HepG2 (cell line): ENCODE measurements around the gene WBP1. TPM values are rescaled to one million over a fixed set of nuclear protein-coding genes. Genes with fewer than 3 reads are reported as not detected.
A peak's percentile ranks its signal among the peaks of the same experiment; 100 is the strongest.

Experiments
- AHR ChIP-seq: IDR thresholded peaks from 2 replicates; pipeline ENCODE4 v1.6.1; 2018; ENCODE audit warnings: missing genetic modification reagents, missing compliant biosample characterization
- AKAP8 ChIP-seq: sonication (generic); formaldehyde crosslinking; IDR thresholded peaks from 2 replicates; pipeline ENCODE4 v1.5.1; 2020; ENCODE audit warnings: mild to moderate bottlenecking, missing genetic modification reagents
- CBFB ChIP-seq: sonication (generic); formaldehyde crosslinking; IDR thresholded peaks from 2 replicates; pipeline ENCODE4 v1.4.0; 2020; ENCODE audit warnings: missing genetic modification reagents
- ESRRA ChIP-seq: sonication (generic); formaldehyde crosslinking; IDR thresholded peaks from 2 replicates; pipeline ENCODE4 v1.5.1; 2020; ENCODE audit warnings: mild to moderate bottlenecking, low read depth, missing genetic modification reagents
- GZF1 ChIP-seq: sonication (generic); formaldehyde crosslinking; IDR thresholded peaks from 2 replicates; pipeline ENCODE4 v1.5.1; 2020; ENCODE audit warnings: mild to moderate bottlenecking, missing genetic modification reagents
- HDAC2 ChIP-seq: sonication (generic); formaldehyde crosslinking; IDR thresholded peaks from 2 replicates; pipeline ENCODE4 v1.4.0; 2020; ENCODE audit warnings: missing genetic modification reagents
- HNRNPH1 ChIP-seq: fragments of 200-400 bp; formaldehyde crosslinking; optimal IDR thresholded peaks from 2 replicates; pipeline ENCODE3; 2017; ENCODE audit warnings: mild to moderate bottlenecking, low read depth, low read length
- JUNB ChIP-seq: sonication (generic); formaldehyde crosslinking; IDR thresholded peaks from 2 replicates; pipeline ENCODE4 v1.8.0; 2022; ENCODE audit warnings: missing genetic modification reagents, mild to moderate bottlenecking, borderline replicate concordance
- KDM2A ChIP-seq: sonication (generic); formaldehyde crosslinking; IDR thresholded peaks from 2 replicates; pipeline ENCODE4 v1.4.0; 2020; ENCODE audit warnings: low read depth, missing genetic modification reagents, borderline replicate concordance
- MTF2 ChIP-seq: sonication (generic); formaldehyde crosslinking; IDR thresholded peaks from 2 replicates; pipeline ENCODE4 v1.5.0; 2020; ENCODE audit warnings: missing genetic modification reagents, borderline replicate concordance
- MYPOP ChIP-seq: sonication (generic); formaldehyde crosslinking; IDR thresholded peaks from 2 replicates; pipeline ENCODE4 v1.8.1; 2023; ENCODE audit warnings: mild to moderate bottlenecking, moderate library complexity, missing genetic modification reagents
- PHF21A ChIP-seq: sonication (generic); formaldehyde crosslinking; IDR thresholded peaks from 2 replicates; pipeline ENCODE4 v1.5.0; 2020; ENCODE audit warnings: mild to moderate bottlenecking, missing genetic modification reagents
- RFX5 ChIP-seq: IDR thresholded peaks from 2 replicates; pipeline ENCODE4 v1.6.1; 2011; ENCODE audit warnings: low read depth, low read length, improper control_type of control experiment
- TMF1 ChIP-seq: sonication (generic); formaldehyde crosslinking; IDR thresholded peaks from 2 replicates; pipeline ENCODE4 v1.8.1; 2022; ENCODE audit warnings: low read depth, missing genetic modification reagents
- WIZ ChIP-seq: sonication (generic); formaldehyde crosslinking; IDR thresholded peaks from 2 replicates; pipeline ENCODE4 v1.5.1; 2020; ENCODE audit warnings: mild to moderate bottlenecking, missing genetic modification reagents
- ZBTB20 ChIP-seq: sonication (generic); formaldehyde crosslinking; IDR thresholded peaks from 2 replicates; pipeline ENCODE4 v1.8.1; 2023; ENCODE audit warnings: missing genetic modification reagents, low read depth, mild to moderate bottlenecking, borderline replicate concordance
- ZNF264 ChIP-seq: sonication (generic); formaldehyde crosslinking; IDR thresholded peaks from 2 replicates; pipeline ENCODE4 v1.4.0; 2020; ENCODE audit warnings: missing genetic modification reagents
- ZNF333 ChIP-seq: sonication (generic); formaldehyde crosslinking; IDR thresholded peaks from 2 replicates; pipeline ENCODE4 v1.4.0; 2020; ENCODE audit warnings: mild to moderate bottlenecking, missing genetic modification reagents, borderline replicate concordance
- ZNF432 ChIP-seq: sonication (generic); formaldehyde crosslinking; IDR thresholded peaks from 2 replicates; pipeline ENCODE4 v1.5.0; 2020; ENCODE audit warnings: missing genetic modification reagents, mild to moderate bottlenecking, borderline replicate concordance
- ZNF496 ChIP-seq: sonication (generic); formaldehyde crosslinking; IDR thresholded peaks from 2 replicates; pipeline ENCODE4 v1.8.1; 2023; ENCODE audit warnings: mild to moderate bottlenecking, moderate library complexity, missing genetic modification reagents; ENCODE audit not compliant: insufficient replicate concordance
- ZNF543 ChIP-seq: sonication (generic); formaldehyde crosslinking; IDR thresholded peaks from 2 replicates; pipeline ENCODE4 v1.4.0; 2020; ENCODE audit warnings: mild to moderate bottlenecking, missing genetic modification reagents
- polyA plus RNA-seq, 8 experiments: library from polyadenylated mRNA; depleted of rRNA in 3 of 8; stranded (reverse) in 7 of 8; unstranded in 1 of 8; fragments of >200 nt; fragmentation: Illumina TruSeq in 4 of 8; extraction: Trizol in 4 of 8; gene quantifications; 2 replicates each; pipeline versions ENCODE4 v1.2.1 to v1.2.3, GENCODE V29; 2011 to 2016; ENCODE audit warnings: low read depth in 4 of 8, missing spikeins in 1 of 8, mixed read lengths in 1 of 8; ENCODE audit not compliant: insufficient read depth in 1 of 8
- total RNA-seq, 5 experiments: library from RNA; depleted of rRNA; stranded (reverse); fragments of >200 nt; fragmentation: Illumina TruSeq; extraction: Trizol; gene quantifications; 2 replicates each; pipeline ENCODE4 v1.2.3, GENCODE V29; 2016; ENCODE audit warnings: low read depth in 1 of 5
- TF ChIP-seq, protein P1 (sequence below): sonication (generic); formaldehyde crosslinking; IDR thresholded peaks from 2 replicates; pipeline ENCODE4 v1.5.0; 2020; ENCODE audit warnings: missing genetic modification reagents, mild to moderate bottlenecking, borderline replicate concordance
- TF ChIP-seq, protein P2 (sequence below): sonication (generic); formaldehyde crosslinking; IDR thresholded peaks from 2 replicates; pipeline ENCODE4 v1.4.0; 2020; ENCODE audit warnings: missing genetic modification reagents, borderline replicate concordance
- TF ChIP-seq, protein P3 (sequence below): sonication (generic); formaldehyde crosslinking; IDR thresholded peaks from 2 replicates; pipeline ENCODE4 v1.4.0; 2020; ENCODE audit warnings: mild to moderate bottlenecking, missing genetic modification reagents

WBP1 gene
- total and polyA plus RNA-seq, 2 of the 13 experiments (the other 11 are each of a cell fraction or from before 2014, with no cell fraction given), result 38.8 to 85.7 TPM

- TF ChIP-seq, protein P1, sequence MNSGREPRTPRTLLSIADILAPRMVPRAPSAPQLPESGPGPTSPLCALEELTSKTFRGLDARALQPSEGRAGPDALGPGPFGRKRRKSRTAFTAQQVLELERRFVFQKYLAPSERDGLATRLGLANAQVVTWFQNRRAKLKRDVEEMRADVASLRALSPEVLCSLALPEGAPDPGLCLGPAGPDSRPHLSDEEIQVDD (CRISPR knock-in tag), result no peak
- TF ChIP-seq ZNF333 (CRISPR knock-in tag), result no peak
- no peak for TF ChIP-seq TMF1
- TF ChIP-seq ZBTB20 (CRISPR knock-in tag), result no peak
- no peak; the same call in 1 of the 2 replicates for TF ChIP-seq ESRRA (CRISPR knock-in tag)
- TF ChIP-seq ZNF432, result no peak
- TF ChIP-seq AHR (CRISPR knock-in tag), result no peak
- no peak for TF ChIP-seq ZNF543 (CRISPR knock-in tag)
- peak; percentile 25; the same call in 1 of the 2 replicates for TF ChIP-seq KDM2A (CRISPR knock-in tag)
- no peak for TF ChIP-seq WIZ (CRISPR knock-in tag)
- TF ChIP-seq, protein P2, sequence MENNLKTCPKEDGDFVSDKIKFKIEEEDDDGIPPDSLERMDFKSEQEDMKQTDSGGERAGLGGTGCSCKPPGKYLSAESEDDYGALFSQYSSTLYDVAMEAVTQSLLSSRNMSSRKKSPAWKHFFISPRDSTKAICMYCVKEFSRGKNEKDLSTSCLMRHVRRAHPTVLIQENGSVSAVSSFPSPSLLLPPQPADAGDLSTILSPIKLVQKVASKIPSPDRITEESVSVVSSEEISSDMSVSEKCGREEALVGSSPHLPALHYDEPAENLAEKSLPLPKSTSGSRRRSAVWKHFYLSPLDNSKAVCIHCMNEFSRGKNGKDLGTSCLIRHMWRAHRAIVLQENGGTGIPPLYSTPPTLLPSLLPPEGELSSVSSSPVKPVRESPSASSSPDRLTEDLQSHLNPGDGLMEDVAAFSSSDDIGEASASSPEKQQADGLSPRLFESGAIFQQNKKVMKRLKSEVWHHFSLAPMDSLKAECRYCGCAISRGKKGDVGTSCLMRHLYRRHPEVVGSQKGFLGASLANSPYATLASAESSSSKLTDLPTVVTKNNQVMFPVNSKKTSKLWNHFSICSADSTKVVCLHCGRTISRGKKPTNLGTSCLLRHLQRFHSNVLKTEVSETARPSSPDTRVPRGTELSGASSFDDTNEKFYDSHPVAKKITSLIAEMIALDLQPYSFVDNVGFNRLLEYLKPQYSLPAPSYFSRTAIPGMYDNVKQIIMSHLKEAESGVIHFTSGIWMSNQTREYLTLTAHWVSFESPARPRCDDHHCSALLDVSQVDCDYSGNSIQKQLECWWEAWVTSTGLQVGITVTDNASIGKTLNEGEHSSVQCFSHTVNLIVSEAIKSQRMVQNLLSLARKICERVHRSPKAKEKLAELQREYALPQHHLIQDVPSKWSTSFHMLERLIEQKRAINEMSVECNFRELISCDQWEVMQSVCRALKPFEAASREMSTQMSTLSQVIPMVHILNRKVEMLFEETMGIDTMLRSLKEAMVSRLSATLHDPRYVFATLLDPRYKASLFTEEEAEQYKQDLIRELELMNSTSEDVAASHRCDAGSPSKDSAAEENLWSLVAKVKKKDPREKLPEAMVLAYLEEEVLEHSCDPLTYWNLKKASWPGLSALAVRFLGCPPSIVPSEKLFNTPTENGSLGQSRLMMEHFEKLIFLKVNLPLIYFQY (CRISPR knock-in tag), result no peak
- no peak for TF ChIP-seq AKAP8 (CRISPR knock-in tag)
- TF ChIP-seq HDAC2 (CRISPR knock-in tag), result peak; percentile 26; the same call in 1 of the 2 replicates
- TF ChIP-seq ZNF264, result no peak
- no peak for TF ChIP-seq RFX5
- TF ChIP-seq, protein P3, sequence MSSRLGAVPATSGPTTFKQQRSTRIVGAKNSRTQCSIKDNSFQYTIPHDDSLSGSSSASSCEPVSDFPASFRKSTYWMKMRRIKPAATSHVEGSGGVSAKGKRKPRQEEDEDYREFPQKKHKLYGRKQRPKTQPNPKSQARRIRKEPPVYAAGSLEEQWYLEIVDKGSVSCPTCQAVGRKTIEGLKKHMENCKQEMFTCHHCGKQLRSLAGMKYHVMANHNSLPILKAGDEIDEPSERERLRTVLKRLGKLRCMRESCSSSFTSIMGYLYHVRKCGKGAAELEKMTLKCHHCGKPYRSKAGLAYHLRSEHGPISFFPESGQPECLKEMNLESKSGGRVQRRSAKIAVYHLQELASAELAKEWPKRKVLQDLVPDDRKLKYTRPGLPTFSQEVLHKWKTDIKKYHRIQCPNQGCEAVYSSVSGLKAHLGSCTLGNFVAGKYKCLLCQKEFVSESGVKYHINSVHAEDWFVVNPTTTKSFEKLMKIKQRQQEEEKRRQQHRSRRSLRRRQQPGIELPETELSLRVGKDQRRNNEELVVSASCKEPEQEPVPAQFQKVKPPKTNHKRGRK, result no peak
- no peak for TF ChIP-seq CBFB (CRISPR knock-in tag)
- peak; percentile 79 for TF ChIP-seq PHF21A (CRISPR knock-in tag)
- TF ChIP-seq MTF2 (CRISPR knock-in tag), result no peak
- no peak for TF ChIP-seq HNRNPH1
- TF ChIP-seq JUNB (CRISPR knock-in tag), result no peak
- no peak for TF ChIP-seq GZF1
- TF ChIP-seq ZNF496 (CRISPR knock-in tag), result no peak
- no peak for TF ChIP-seq MYPOP (CRISPR knock-in tag)
Observed at GRCh38 chr2:74413001-74413698, 45.1 kb upstream of the WBP1 start (continued).
